Chondrocyte (in vitro differentiated cells): ENCODE results near the gene IL19. TPM values are rescaled to one million over a fixed set of nuclear protein-coding genes. Genes with fewer than 3 reads are reported as not detected.

Experiments used
- DNase-seq: peaks from one replicate; pipeline ENCODE4 v3.0.0; 2021; ENCODE audit warnings: mixed read lengths, low spot score
- H3K27ac Mint-ChIP-seq: one replicate; pipeline ENCODE4 v1.8.0; 2021; ENCODE audit warnings: mild to moderate bottlenecking, moderate library complexity, mixed read lengths; ENCODE audit not compliant: unreplicated experiment
- H3K27me3 Mint-ChIP-seq: 2 replicates; pipeline ENCODE4 v1.8.0; 2021; ENCODE audit warnings: low read depth, mixed read lengths
- H3K36me3 Mint-ChIP-seq: 2 replicates; pipeline ENCODE4 v1.8.0; 2021; ENCODE audit warnings: low read depth, mixed read lengths
- H3K4me1 Mint-ChIP-seq: 2 replicates; pipeline ENCODE4 v1.8.0; 2021; ENCODE audit warnings: low read depth, mild to moderate bottlenecking, mixed read lengths
- H3K4me3 Mint-ChIP-seq: one replicate; pipeline ENCODE4 v1.8.0; 2021; ENCODE audit warnings: mild to moderate bottlenecking, moderate library complexity, mixed read lengths; ENCODE audit not compliant: unreplicated experiment
- H3K9me3 Mint-ChIP-seq: 2 replicates; pipeline ENCODE4 v1.8.0; 2021; ENCODE audit warnings: low read depth, mixed read lengths
- CTCF ChIP-seq: fragments of 200-600 bp; sonication (generic); IDR thresholded peaks from 2 replicates; pipeline ENCODE4 v1.5.0; 2021; ENCODE audit warnings: antibody characterized with exemption, mild to moderate bottlenecking, moderate library complexity
- total RNA-seq: library from RNA; stranded (reverse); gene quantifications from 3 replicates; pipeline ENCODE4 v1.2.1, GENCODE V29; 2021

IL19 gene
- total RNA-seq, 1 donor from 2014 or later, result not detected

GRCh38 chr1:206786212-206786886 lies 15.8 kb downstream of the IL19 start:
- Mint-ChIP-seq H3K27me3 (peaks cover 6% of the 10 kb centered on the region), H3K36me3 (no peaks in the 10 kb centered on the region), H3K9me3 (no peaks in the 10 kb centered on the region), H3K4me3 (no peak overlapping the region), H3K27ac (no peak overlapping the region), H3K4me1 (peaks cover 4% of the 10 kb centered on the region)
- DNase-seq, result no peak
- no peak for TF ChIP-seq CTCF

- Mint-ChIP-seq H3K27me3 (peaks cover 6% of the 10 kb centered on the region), H3K9me3 (no peaks in the 10 kb centered on the region), H3K4me3 (no peak overlapping the region), H3K36me3 (no peaks in the 10 kb centered on the region), H3K4me1 (peaks cover 16% of the 10 kb centered on the region), H3K27ac (no peak overlapping the region)
- TF ChIP-seq CTCF, result no peak
- no peak for DNase-seq
Measured at GRCh38 chr1:206787891-206788290, 17.3 kb downstream of the IL19 start.

DNA sequence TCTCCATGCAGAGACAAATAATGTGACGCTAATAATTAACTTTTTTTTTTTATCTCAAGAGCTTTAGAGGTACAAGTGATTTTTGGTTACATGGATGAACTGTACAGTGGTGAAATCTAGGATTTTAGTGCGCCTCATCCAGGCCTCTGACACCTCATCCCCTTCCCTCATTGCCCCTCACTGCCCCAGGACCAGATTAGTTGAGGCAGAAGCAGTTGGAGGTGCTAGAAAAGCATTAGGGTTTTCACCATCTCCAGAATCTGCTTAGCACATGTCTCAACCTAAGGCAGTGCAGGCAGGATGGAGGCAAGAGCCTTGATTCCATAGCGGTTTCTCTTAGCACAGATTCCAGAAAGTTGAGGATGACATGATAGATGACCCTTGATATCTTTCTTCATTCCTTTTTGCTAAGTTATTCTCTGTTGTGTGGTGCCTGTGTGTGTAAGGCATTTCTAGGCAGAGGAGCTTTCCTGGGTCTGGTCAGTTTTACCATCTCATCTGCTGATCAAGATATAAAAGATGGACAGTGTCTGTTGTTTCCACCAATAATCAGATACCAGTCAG lies 18.0 kb downstream of the IL19 start:
- Mint-ChIP-seq H3K36me3 (no peaks in the 10 kb centered on the region), H3K4me3 (no peak overlapping the region), H3K9me3 (no peaks in the 10 kb centered on the region), H3K27ac (no peak overlapping the region), H3K4me1 (peaks cover 16% of the 10 kb centered on the region), H3K27me3 (peaks cover 6% of the 10 kb centered on the region)
- TF ChIP-seq CTCF, result no peak
- no peak for DNase-seq

GRCh38 chr1:206790502-206791250 lies 20.1 kb downstream of the IL19 start:
- H3K4me1 Mint-ChIP-seq, result peaks cover 12% of the 10 kb centered on the region
- no peaks in the 10 kb centered on the region for H3K36me3 Mint-ChIP-seq
- peaks cover 6% of the 10 kb centered on the region for H3K27me3 Mint-ChIP-seq
- no peak overlapping the region for H3K4me3 Mint-ChIP-seq
- no peak for TF ChIP-seq CTCF
- DNase-seq, result no peak
- no peaks in the 10 kb centered on the region for H3K9me3 Mint-ChIP-seq
- no peak overlapping the region for H3K27ac Mint-ChIP-seq

- no peak for TF ChIP-seq CTCF
- DNase-seq, result no peak
- Mint-ChIP-seq H3K4me1 (peaks cover 12% of the 10 kb centered on the region), H3K27me3 (peaks cover 1% of the 10 kb centered on the region), H3K36me3 (no peaks in the 10 kb centered on the region), H3K4me3 (no peak overlapping the region), H3K27ac (no peak overlapping the region), H3K9me3 (no peaks in the 10 kb centered on the region)
Measured at GRCh38 chr1:206792939-206793607, 22.5 kb downstream of the IL19 start.
